ENCODE results near the gene ZNF81. TPM values are rescaled to one million over a fixed set of nuclear protein-coding genes. Genes with fewer than 3 reads are reported as not detected.
A peak's percentile ranks its signal among the peaks of the same experiment; 100 is the strongest.
"Not testable (repeated sequence)": the region's sequence is repeated elsewhere in the genome, so short reads cannot be mapped to it uniquely, and the experiment has no call there.

ZNF81 gene
- total and polyA plus RNA-seq, 11 donors = 2.5 to 8.9 (median 6.8) TPM

DNA sequence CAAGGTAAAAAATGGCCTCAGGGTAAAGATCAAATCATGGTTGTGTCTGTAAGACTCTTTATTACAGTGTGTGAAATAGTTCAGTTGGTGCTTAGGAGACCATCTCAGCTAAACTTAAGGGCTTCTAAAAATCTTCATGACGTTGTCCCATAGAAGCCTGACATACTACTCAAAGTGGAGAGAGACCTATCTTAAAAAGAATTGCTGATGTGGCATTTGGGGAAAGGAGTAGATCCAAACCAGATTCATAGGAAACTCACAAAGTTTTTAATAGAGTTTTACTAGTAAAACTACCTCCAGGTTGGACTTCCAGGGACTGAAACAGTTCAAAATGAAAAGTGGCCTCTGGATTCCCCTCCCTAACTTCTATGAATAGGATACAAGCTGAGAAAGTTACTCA lies 81.6 kb downstream of the ZNF81 start:
- Histone ChIP-seq H3K27ac (no peak overlapping the region), H3K4me3 (no peak overlapping the region), H3K4me1 (no peaks in the 10 kb centered on the region), H3K9me3 (peaks cover 0 to 66% (median 18%) of the 10 kb centered on the region in 12 donors), H3K36me3 (peaks cover 0 to 24% (median 8%) of the 10 kb centered on the region in 9 donors), H3K27me3 (no peaks in the 10 kb centered on the region)
- ATAC-seq (no peak), DNase-seq (no peak)
- intact Hi-C loops (cut with DNase I) = no loop called here
- 59 to 100% (median 90%) methylated on average over 1 of the region's 1 CpG for WGBS, 4 donors
- TF ChIP-seq, protein P1, sequence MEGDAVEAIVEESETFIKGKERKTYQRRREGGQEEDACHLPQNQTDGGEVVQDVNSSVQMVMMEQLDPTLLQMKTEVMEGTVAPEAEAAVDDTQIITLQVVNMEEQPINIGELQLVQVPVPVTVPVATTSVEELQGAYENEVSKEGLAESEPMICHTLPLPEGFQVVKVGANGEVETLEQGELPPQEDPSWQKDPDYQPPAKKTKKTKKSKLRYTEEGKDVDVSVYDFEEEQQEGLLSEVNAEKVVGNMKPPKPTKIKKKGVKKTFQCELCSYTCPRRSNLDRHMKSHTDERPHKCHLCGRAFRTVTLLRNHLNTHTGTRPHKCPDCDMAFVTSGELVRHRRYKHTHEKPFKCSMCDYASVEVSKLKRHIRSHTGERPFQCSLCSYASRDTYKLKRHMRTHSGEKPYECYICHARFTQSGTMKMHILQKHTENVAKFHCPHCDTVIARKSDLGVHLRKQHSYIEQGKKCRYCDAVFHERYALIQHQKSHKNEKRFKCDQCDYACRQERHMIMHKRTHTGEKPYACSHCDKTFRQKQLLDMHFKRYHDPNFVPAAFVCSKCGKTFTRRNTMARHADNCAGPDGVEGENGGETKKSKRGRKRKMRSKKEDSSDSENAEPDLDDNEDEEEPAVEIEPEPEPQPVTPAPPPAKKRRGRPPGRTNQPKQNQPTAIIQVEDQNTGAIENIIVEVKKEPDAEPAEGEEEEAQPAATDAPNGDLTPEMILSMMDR (IDR thresholded peaks at IDR 0.05) = no peak
- TF ChIP-seq POLR2A (IDR thresholded peaks at IDR 0.05) = no peak

DNA sequence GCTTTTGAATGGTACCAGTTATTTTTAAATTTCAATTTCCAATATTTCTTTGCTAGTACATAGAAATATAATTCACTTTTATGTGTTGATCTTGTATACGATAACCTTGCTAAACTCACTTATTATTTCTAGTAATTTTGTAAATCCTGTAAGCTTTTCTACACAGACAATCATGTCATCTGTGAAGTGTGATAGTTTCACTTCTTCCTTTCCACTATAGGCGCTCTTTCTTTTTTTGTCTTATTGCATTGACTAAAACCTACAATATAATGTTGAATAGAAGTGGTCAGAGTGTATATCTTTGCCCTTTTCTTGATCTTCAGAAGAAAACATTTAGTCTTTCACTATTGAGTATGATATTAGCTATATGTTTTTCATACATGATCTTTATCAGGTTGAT lies 90.5 kb downstream of the ZNF81 start:
- no peaks in the 10 kb centered on the region for H3K9me3 ChIP-seq
- no peak overlapping the region for H3K4me3 ChIP-seq
- intact Hi-C loops (cut with DNase I) = no loop called here
- H3K27me3 ChIP-seq = no peaks in the 10 kb centered on the region
- WGBS, 4 donors = 83 to 97% (median 90%) methylated on average over 2 of the region's 2 CpGs
- TF ChIP-seq POLR2A (IDR thresholded peaks at IDR 0.05) = no peak
- TF ChIP-seq, protein P1 (IDR thresholded peaks at IDR 0.05) = no peak
- no peak overlapping the region for H3K27ac ChIP-seq
- ATAC-seq (no peak), DNase-seq (no peak)
- H3K36me3 ChIP-seq = no peaks in the 10 kb centered on the region
- no peaks in the 10 kb centered on the region for H3K4me1 ChIP-seq

DNA sequence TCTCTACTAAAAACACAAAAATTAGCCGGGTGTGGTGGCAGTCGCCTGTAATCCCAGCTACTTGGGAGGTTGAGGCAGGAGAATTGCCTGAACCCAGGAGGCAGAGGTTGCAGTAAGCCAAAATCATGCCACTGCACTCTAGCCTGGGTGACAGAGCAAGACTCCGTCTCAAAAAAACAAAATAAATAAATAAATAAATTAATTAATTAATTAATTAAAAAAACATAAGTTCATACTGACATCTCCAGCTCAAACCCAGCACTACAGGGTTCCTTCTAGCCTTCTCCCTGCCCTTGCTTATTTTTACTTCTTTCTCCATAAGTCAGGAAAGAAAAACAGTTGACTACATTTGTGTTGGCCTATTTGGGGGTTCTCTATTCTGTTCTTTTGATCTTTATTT lies 95.3 kb downstream of the ZNF81 start:
- H3K27me3 ChIP-seq; ATAC-seq; H3K4me1 ChIP-seq; H3K36me3 ChIP-seq; H3K4me3 ChIP-seq; DNase-seq; H3K27ac ChIP-seq; H3K9me3 ChIP-seq; intact Hi-C loops (cut with DNase I): not testable (repeated sequence)
- 72 to 96% (median 89%) methylated on average over 3 of the region's 3 CpGs for WGBS, 4 donors

DNA sequence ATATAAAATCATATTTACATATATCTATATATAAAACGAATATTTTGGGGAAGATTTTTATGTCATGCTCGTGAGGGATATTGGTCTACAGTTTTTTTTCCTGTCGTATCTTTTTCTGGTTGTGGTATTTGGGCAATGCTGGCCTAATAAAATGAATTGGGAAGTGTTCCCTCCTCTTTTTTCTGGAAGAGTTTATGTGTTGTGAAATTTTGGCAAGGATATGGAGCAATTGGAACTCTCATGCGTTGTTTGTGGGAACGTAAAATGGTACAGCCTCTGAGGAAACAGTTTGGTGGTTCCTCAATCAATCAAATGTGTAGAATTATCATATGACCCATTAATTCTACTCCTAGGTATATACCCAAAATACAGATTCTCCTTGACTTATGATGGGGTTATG lies 97.2 kb downstream of the ZNF81 start:
- H3K36me3 ChIP-seq = no peaks in the 10 kb centered on the region
- ATAC-seq (no peak), DNase-seq (no peak)
- no peaks in the 10 kb centered on the region for H3K9me3 ChIP-seq
- no peak overlapping the region for H3K27ac ChIP-seq
- H3K27me3 ChIP-seq = no peaks in the 10 kb centered on the region
- no peaks in the 10 kb centered on the region for H3K4me1 ChIP-seq
- intact Hi-C loops (cut with DNase I) = no loop called here
- H3K4me3 ChIP-seq = no peak overlapping the region
- TF ChIP-seq, protein P1 (IDR thresholded peaks at IDR 0.05) = no peak
- no peak for TF ChIP-seq POLR2A (IDR thresholded peaks at IDR 0.05)
- WGBS, 4 donors = 56 to 82% (median 71%) methylated on average over 5 of the region's 5 CpGs

DNA sequence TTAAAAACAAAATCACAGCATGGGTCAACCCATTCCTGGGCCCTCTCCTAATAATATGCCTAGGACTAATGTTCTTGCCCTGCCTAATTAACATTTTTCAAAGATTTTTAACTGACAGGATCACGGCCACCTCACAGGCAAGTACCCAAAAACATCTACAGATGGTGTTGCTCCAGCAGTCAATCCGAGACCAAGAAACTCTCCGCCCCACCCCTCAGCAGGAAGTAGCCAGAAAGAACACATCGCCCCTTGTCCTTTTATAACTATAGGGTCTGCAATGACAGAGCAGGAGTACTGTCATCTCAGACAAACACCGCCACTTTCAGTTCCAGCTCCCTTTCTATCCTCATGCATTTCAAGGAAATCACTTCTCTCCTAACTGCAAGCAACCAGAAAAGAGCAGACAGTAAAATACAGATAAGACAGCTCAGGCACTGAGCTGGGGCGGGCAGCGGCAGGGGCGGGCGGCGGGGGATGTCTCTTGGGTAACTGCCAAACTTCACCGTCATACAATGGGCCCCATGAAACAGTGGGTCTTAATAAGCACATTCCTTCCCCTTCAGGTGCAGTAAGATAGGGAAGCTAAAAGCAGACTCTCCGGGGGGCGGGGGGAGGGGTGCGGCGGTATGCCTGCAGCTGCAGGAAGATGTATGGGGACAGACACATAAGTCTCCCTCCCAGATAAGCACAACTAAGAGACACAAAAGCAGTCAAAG lies 99.7 kb downstream of the ZNF81 start:
- intact Hi-C loops (cut with DNase I) = no loop called here
- Histone ChIP-seq H3K4me3 (peak overlapping the region in 7 of 12 donors; percentile 5 to 28 (median 17)), H3K36me3 (no peaks in the 10 kb centered on the region), H3K27me3 (no peaks in the 10 kb centered on the region), H3K27ac (no peak overlapping the region), H3K4me1 (no peaks in the 10 kb centered on the region), H3K9me3 (no peaks in the 10 kb centered on the region)
- no peak for TF ChIP-seq POLR2A (IDR thresholded peaks at IDR 0.05)
- TF ChIP-seq, protein P1 (IDR thresholded peaks at IDR 0.05) = no peak
- DNase-seq = no peak
- ATAC-seq = no peak
- WGBS, 4 donors = 5 to 41% (median 23%) methylated on average over 15 of the region's 15 CpGs
